HG02884 (cell line): ENCODE measurements around the gene CIDEB.

Experiments
- ATAC-seq: cut with Tn5 transposase; IDR thresholded peaks from one replicate; pipeline ENCODE4 v1.9.1; 2021; ENCODE audit warnings: mild to moderate bottlenecking, moderate library complexity; ENCODE audit not compliant: unreplicated experiment

The CIDEB gene

DNA sequence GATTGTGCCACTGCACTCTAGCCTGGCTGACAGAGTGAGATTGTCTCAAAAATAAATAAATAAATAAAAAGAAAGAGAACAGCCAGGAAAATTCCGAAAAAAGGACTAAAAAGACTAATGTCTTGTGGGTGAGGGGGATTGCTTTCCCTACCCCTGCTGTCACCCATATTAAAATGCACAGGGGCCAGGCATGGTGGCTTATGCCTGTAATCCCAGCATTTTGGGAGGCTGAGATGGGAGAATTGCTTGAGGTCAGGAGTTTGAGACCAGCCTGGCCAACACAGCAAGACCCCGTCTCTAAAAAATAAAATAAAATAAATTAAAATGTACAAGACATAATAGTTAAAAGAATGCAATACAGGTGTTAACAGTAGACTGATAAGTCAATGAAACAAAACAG, 14.3 kb downstream of the CIDEB start:
- ATAC-seq: no peak

DNA sequence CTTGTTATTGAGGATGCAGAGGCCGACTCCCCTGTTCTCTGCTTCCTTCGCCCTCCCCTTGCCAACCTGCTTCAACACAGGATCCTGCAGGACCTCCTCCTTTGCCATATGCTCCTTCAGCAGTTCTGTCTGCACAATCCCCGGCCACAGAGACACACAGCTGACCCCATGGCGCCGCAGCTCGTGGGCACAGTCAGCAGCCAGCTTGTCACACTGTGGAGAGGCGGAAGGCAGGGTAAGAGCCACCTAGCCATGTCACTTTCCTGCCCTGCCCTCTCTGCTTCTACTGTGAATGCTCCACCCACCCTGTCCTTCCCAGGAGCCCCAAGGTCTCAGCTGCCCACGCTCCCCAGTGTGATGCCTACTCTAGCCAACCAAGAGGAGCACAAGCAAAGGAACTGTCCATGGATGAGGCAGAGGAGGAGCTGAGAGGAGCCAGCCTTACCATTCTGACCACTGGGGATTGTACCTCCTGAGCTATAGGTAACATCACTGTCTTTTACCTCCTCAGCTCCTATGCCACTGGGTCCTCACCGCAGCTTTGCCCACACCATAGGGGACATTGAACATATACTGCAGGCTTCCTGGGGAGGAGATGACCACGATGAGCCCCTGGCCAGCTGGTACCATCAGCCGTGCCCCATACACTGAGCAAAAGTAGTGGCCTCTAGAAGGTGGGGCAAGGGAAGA, 15.5 kb downstream of the CIDEB start:
- ATAC-seq: no peak

DNA sequence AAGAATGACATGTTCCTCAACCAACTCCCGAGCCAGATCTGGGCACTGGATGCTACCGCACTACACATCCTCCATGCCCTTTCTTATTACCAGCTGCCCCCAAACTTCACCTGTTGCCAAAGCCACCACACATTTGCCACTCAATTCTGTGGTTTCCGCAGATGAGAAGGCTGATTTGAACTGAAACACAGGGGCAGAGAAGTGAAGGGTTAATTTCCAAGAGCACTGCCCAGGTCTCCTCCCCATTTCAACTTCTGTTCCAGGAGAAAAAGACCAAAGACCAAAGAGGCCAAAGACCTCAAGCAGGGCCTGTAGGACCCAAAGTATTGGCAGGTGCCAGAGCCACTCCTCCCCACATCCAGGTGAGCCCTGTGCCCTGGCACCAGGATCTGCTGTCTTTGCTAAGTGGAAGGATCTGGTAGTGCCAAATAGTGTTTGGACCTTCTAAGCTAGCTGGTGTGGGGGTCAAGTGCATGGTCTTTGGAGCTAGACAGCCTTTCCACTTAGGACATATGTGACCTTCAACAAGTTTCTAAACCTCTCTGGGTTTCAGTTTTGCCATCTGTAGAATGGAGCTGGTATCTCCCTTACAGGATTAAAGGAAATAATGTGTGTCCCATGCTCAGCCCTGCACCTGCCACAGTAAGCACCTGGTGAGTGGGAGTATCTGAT, 16.2 kb downstream of the CIDEB start:
- no peak for ATAC-seq

DNA sequence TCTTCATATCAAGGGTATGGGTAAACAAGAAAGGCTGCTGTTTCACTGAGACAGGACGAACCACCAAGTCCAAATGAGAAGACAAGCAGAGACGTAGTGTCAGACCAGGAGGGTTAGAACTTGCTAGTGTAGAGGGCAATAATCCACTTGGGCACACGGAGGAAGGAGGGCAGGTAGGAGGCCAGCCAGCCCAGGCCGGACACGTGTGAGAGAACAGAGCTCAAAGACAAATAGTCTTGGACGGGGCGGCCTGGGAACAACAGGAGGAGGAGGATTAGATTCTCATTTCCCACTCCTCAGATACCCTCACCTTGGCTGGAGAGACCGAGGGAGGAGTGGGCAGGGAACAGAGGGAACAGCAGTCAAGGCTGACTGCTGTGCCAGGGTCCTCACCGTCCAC, 17.0 kb downstream of the CIDEB start:
- ATAC-seq: no peak

DNA sequence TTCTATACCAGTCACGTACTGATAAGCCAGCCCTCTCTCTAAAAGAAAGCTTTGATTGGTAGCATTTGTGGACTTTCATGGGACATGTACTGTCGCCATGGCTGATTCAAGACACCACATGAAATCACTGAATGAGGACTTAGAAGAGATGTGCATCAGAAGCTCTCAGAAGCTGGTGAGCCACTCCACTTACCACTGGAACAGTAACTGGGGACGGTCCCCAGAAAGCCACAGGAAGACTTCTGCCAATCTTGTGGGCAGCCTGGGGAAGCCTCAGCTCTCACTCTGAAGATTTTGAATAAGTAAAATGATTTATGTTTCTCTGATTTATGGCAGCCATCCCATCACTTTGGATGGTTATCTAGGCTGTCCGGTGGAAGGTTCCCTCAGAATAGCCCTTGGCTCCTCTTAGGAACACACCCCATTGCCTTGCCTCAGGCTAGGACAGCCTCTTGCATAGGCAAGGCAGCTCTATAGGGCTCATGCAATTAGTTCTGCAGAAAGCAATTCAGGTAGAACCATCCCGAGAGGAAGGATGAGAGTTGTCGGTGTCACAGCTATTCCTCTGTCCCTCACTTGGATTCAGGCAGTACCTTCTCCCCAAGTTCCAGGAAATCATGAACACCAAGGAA, 18.0 kb downstream of the CIDEB start:
- no peak for ATAC-seq

DNA sequence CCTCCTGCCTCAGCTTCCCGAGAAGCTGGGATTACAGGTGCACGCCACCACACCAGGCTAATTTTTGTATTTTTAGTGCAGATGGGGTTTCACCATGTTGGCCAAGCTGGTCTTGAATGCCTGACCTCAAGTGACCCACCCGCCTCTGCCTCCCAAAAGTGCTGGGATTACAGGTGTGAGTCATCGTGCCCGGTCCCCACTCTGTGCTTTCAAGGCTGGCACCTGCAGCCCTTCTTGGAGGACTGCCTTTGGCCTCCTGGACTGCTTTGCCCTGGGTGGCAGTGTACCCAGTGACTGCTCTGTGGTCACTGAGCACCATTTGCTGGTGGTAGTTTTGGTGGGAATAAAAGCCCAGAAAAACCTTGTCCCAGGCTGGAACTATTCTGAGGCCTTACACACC, 20.8 kb downstream of the CIDEB start:
- no peak for ATAC-seq

DNA sequence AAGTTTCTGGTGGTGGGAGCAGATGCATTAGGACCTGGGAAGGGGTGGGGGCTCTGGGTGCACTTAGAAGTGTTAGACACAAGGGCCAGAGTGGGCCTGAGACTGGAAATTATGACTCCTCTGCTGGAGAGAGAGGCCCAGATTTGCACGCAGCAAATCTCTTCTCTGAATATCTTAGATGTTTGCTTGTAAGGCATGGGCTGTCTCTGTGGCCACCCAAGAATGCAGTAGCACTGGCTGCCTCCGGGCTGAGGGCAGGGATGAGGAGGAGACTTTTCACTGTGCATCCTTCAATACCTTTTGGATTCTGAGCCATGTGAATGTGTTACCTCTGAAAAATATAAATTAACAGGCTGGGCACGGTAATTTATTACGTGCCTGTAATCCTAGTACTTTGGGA, 22.4 kb downstream of the CIDEB start:
- ATAC-seq: no peak

DNA sequence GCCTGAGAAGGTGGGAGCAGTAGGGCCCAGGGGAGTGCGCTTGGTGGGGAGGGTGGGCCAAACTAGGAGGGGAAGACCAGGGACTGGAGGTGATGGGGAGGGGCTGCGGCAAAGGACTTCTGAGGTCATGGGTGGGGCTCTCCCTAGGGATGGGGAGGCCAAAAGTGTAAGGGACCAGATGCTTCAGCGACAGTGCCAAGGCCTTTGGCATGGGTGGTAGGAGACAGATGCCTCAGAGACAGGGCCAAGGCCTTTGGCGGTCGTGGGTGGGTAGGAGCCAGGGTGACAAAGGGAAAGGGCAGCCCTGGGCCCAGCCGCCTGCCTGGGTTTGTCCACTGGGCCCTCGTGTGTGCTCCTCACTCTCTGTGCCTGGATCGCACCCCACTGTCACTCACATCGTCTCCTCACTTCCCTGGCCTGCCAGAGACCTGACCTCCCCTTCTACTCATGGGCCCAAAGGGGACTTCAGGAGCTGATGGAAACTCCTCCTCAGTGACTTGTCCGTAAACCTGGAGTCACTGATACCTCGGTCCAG, 23.2 kb downstream of the CIDEB start:
- no peak for ATAC-seq

DNA sequence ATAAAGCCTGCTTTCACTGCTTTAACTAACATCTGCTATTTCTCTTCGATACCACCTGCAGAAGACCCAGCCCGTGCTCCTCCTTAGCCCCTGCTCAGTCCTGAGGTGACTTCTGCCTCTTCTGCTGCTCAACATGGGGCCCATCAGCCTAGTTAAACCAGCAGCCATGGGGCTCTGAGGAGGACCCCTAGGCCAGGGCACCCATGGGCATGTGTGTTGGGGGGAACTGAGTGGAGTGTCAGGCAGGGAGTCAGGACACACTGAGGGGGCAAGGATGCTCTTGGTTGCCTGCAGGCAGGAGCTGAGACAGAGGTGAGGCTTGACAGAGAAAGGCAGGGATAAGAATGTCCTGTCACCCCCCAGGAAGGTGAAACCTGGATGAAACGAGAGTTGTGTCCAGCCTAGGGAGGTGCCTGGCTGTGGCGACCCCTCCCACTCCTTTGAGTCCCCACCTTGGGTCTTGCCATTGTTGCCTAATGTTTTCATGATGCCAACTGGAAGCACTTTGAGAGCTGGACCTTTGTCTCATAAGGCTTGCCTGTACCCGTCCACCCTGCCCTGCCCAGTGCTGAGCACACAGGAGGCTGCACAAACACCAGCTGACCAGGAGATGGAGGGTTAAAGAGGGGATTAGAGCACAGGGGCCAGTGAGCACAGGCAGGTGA, 23.8 kb downstream of the CIDEB start:
- no peak for ATAC-seq

DNA sequence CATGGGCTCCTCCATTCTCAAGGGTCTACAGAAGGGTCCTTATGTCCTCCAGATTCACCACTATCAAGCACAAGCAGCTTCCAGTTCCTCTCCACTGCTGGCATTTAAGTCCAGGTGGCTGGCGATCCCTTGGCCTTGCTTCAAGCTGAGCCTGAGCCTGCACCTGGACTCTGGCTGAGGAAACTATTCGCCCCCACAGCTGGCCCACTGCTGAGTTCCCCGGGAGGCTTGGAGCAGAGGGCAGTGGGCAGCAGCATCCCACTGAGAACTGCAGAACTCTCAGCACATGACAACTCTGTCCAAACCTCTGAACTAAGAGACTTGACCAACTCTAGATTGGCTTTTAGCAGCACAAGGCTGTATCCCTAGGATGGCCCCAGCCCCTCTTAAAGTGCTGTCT, 25.0 kb downstream of the CIDEB start:
- no peak for ATAC-seq

DNA sequence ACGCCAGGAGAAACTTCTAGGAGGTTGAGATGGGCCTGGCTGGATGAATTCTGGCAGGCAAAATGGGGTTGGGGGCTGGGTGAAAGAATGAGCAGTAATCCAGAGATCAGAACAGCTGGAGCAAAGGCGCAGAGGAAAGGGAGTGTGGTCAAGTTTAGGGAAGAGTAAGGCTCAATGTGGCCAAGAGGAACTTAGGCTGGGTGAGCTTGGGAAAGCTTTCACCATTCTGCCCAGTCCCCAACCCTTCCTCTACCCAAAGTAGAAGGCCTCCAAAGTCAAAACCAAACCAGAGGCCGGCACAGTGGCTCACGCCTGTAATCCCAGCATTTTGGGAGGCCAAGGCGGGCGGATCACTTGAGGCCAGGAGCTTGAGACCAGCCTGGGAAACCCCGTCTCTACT, 26.1 kb downstream of the CIDEB start:
- ATAC-seq: no peak

DNA sequence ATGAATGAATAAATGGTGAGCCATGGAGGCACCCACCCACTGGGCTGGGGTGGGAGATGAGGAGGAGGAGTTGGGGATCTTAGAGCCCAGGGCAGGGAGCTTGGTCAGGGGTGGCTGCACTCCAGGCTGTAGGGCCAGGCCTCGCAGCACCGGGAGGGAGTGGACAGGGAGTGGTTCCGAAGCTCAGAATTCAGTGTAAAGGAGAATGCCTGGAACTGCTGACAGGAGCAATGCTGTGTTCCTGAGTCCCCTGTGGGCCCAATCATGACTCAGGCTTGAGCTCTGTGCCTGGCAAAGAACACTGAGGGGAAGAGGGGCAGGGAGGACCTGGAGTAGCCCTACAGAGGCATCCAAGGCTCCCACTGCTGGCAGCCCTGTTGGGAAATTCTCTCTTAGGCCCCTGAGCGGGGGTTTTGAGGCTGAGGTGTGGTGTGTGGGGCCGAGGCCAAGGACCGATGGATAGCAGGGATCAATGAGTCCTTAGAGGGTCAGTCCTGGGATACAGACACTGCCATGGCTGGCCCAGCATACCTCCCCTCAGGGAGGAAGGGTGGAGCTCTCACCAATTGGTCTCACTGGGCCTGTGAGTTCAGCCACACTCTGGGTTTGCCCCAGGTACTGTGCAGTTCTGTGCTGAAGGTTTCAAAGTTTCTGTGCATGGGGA, 26.8 kb downstream of the CIDEB start:
- ATAC-seq: no peak

DNA sequence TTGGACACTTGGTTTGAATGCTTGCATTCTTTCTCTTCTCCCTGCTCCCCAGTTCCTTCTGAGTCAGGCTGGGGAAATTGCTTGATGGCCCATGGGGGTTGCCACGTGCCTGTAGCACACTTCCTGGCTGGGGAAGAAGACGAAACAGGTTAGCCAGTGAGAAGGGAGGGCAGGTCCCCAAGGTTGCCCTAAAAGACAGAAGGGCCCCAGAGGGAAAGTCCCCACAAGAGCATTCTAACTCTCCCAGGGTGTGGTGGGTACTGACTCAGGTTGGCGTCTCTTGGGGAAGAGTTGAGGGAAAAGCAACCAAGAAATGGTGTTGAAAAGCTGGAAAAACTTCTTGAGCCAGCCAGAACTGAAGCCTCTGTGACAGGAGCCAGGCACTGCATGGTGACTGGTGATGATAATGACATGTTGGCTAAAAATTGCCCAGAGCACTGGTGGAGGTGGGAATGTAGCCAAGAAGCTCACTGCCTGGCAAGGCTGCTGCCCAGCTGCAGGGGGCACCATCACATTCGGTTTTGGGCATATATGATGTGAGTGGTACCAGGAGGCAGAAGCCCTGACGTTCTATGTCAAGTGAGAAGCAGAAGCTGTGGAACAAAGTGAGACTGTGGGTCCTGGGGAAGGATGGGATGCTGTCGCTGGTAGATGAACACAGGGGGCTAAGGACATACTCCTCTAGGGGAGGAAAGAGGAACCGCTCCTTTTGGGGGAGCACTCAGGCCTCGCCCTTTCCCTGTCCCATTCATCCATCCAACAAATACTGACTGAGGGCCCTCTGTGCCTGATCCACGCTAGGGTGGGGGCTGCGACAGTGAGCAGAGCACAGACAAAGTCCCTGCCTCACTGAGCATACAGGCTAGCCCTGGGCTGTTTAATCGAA, 28.2 kb downstream of the CIDEB start:
- peak; percentile 55 for ATAC-seq

DNA sequence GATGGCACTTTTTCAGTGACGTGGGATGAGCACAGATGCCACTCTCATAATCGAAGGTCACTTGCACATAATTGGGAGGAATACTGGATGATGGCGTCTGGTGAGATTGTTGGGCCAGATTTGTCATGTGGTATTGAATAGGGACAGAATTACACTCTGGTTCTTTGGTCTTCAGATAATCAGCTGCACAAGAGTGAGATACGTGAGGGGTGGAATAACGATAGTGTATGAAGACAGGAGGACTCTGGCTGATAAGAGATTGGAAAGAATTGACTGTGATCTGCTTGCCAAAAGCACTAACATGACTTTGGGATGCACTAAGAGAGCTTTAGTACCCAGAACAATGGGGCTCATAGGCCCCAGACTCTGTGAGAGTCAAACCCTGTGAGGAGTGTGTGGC, 29.4 kb downstream of the CIDEB start:
- ATAC-seq: no peak

DNA sequence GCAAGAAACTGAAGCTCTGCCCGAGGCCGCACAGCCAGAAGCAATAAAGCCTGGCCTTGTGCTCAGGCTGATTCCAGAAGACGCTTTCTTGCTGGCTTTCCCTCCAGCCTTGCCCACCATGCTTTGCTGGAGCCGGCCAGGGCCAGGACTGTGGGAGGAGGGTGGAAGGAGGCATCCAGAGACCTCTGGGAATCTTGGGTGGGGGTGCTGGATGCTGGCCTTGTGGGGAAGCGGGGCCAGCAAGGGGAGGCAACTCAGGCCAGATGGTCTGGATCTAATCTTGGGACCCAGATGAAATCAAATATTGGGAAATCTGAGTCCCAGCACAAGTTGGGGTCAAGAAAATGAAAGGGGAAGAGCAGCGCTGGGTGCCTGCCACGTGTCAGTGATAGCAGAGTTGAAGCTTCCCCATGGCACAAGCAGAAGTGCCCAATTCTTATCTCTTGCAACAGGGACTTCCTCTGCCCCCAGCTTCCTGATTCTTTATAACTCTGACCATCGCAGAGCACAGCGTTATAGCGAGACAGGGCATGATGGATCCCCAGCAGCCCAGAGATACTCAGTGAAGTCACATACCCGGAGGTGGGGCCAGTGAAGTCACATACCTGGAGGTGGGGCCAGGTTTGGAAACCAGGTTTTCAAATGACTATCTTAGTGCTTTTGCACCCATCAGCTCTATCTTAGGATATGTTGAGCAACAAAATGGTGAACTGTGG, 30.0 kb downstream of the CIDEB start:
- no peak for ATAC-seq

DNA sequence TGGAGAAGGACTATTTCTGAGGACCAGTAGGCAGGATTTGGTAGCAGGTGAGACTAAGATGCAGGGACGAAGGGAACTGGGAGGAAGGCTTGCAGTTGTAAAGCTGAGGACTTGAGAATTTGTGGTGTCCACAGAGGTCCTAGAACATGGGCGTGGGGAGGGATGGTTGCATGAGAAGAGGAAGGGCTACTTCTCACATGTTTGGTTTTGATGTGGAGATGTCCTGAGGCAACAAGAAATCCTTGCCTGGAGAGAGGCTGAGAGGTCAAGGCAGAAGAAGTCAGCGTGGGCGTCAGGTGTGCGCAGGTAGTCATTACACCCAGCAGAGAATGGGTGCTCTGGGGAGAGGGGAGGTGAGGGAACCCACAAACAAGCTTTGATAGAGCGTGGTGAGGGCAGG, 30.7 kb downstream of the CIDEB start:
- no peak for ATAC-seq

DNA sequence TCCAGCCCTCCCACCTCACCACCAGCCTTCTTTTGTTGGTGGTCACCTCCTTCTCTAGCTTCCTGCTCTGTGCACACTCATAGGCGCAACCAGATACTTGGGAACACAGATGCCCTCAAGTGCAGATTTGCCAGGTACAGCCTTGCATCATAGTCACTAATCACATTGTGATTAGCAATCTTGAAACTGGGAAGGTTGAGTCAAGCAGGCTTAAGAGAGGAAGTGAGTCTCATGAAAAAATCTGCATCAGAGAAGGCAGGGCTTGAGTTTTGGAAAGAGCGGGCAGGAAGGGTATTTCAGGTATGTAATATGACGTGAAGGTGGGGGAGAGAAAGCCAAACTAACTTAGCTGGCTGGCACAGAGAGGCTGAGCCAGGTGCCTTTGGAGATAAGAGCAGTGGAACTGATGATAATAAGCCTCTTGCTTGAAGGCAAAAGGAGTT, 33.7 kb downstream of the CIDEB start:
- ATAC-seq: peak; percentile 51

DNA sequence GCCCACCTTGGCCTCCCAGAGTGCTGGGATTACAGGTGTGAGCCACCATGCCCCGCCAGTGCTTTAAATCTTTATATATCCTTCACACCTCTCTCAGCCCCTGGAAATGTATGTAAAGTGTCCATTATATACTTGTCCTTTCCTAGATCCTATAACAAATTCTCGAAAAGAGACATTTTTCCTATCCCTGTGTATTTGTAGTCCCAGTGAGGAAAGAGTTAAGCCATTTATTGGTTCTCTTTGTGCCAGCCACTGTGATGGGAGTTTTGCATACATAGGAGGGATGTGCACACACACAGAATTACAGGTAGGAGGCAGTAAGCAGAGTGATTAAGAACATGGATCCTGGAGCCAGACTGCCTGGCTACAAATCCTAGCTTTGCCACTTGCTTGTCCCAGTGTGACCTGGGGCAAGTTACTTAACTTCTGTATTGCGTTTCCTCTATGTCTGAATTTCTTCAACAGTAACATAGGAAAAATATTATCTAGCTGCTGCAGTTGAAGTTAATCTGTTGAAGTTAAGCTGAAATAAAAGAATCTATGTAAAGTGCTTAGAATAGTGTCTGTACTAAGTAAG, 34.3 kb downstream of the CIDEB start:
- no peak for ATAC-seq

DNA sequence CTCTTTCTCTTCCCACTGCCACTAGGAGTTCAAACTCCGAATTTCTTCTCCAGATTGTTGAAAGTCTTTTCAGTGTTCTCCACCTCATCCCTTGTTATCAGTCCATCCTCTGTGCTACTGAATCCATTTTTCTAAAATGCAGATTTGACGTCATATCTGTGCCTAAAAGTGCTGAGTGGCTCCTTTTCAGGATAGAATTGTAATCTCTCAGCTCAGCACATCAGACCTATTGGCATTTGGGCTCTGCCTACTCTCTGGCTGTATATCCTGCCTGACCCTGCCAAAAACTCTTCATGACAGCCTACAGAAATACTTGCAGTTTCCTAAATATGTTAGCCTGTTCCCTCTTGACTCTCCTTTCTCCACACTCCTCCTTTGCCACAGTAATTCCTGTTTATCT, 35.3 kb downstream of the CIDEB start:
- ATAC-seq: no peak
